Common myeloid progenitor, CD34-positive (primary cell): Measurements from ENCODE around the gene TTC21A.

Experiments
- CTCF ChIA-PET: fragments of 350-600 bp; sonication (Branson Sonifier 250); formaldehyde crosslinking; loops from one replicate; lab custom pipeline; 2021; ENCODE audit warnings: antibody characterized with exemption; lab: Charles Lee
- POLR2A ChIA-PET: fragments of 350-600 bp; sonication (Branson Sonifier 250); formaldehyde crosslinking; loops from one replicate; lab custom pipeline; 2021; ENCODE audit warnings: antibody characterized with exemption; lab: Charles Lee
- DNase-seq, 3 donors: peaks; one replicate each; pipeline versions ENCODE4 v3.0.0 to v3.0.0-alpha.2; 2013
- H3K27ac ChIP-seq, 2 experiments: 1 replicate in 1 of 2; 2 replicates in 1 of 2; pipeline ENCODE4 v1.7.0; 2013; ENCODE audit warnings: inconsistent platforms in 2 of 2, low read length in 2 of 2, mild to moderate bottlenecking in 2 of 2, low read depth in 1 of 2, moderate library complexity in 1 of 2; ENCODE audit not compliant: severe bottlenecking in 2 of 2, insufficient read depth in 1 of 2, poor library complexity in 1 of 2
- H3K27me3 ChIP-seq, 5 experiments: replicated peaks in 2 of 5; 1 replicate in 3 of 5; 2 replicates in 2 of 5; pipeline versions ENCODE4 v1.6.1 to v1.7.0; 2013; ENCODE audit warnings: low read length in 4 of 5, mild to moderate bottlenecking in 2 of 5, moderate library complexity in 2 of 5, inconsistent platforms in 1 of 5; ENCODE audit not compliant: insufficient read depth in 5 of 5, control insufficient read depth in 4 of 5
- H3K36me3 ChIP-seq, 4 experiments: 1 replicate in 2 of 4; 2 replicates in 2 of 4; pipeline versions ENCODE4 v1.6.1 to v1.7.0; 2013; ENCODE audit warnings: low read length in 3 of 4, control low read depth in 1 of 4, mild to moderate bottlenecking in 1 of 4; ENCODE audit not compliant: control insufficient read depth in 4 of 4, insufficient read depth in 4 of 4
- H3K4me1 ChIP-seq, 4 experiments: 1 replicate in 3 of 4; 2 replicates in 1 of 4; pipeline versions ENCODE4 v1.6.1 to v1.7.1; 2013; ENCODE audit warnings: low read length in 3 of 4, mild to moderate bottlenecking in 3 of 4, control low read depth in 1 of 4, inconsistent platforms in 1 of 4, moderate library complexity in 1 of 4; ENCODE audit not compliant: control insufficient read depth in 4 of 4, insufficient read depth in 4 of 4; ENCODE audit errors: control extremely low read depth in 1 of 4
- H3K4me3 ChIP-seq, 7 experiments: 1 replicate in 4 of 7; 2 replicates in 3 of 7; pipeline versions ENCODE4 v1.5.1 to v1.7.0; 2013; ENCODE audit warnings: mild to moderate bottlenecking in 7 of 7, low read length in 6 of 7, moderate library complexity in 6 of 7, inconsistent platforms in 2 of 7, low read depth in 2 of 7, control low read depth in 1 of 7; ENCODE audit not compliant: insufficient read depth in 4 of 7, control insufficient read depth in 1 of 7; ENCODE audit errors: extremely low read depth in 1 of 7
- H3K9me3 ChIP-seq, 5 experiments: 1 replicate in 4 of 5; 2 replicates in 1 of 5; pipeline versions ENCODE4 v1.6.1 to v1.7.1; 2013; ENCODE audit warnings: low read length in 4 of 5, mild to moderate bottlenecking in 2 of 5, inconsistent platforms in 1 of 5, low read depth in 1 of 5, moderate library complexity in 1 of 5; ENCODE audit not compliant: control insufficient read depth in 4 of 5, insufficient read depth in 2 of 5; ENCODE audit errors: control extremely low read depth in 1 of 5
- WGBS: methylation state at CpG from one replicate; pipeline ENCODE4 v1.1.5; 2013; ENCODE audit not compliant: insufficient coverage; 5-methylcytosine and 5-hydroxymethylcytosine counted together

The TTC21A gene

GRCh38 chr3:39065197-39065596, 42.3 kb upstream of the TTC21A start:
- Histone ChIP-seq H3K27me3 (no peaks in the 10 kb centered on the region), H3K36me3 (peaks cover 10 to 38% (median 17%) of the 10 kb centered on the region in 4 experiments), H3K4me1 (peaks cover 0 to 8% (median 3%) of the 10 kb centered on the region in 4 experiments), H3K9me3 (peaks cover 0 to 1% (median 0%) of the 10 kb centered on the region in 5 experiments), H3K4me3 (no peak overlapping the region), H3K27ac (no peak overlapping the region)
- CTCF ChIA-PET = interaction anchor here (0.9 to 3.0 kb wide), 6 partner anchors 9 to 35 kb away, joined by 3 to 12 read pairs (median 5); no protein-coding TSS in a partner anchor
- DNase-seq = peak; percentile 70 to 87 (median 85)
- POLR2A ChIA-PET = no interaction called here
- 0% methylated on average over 1 of the region's 1 CpG for WGBS

DNA sequence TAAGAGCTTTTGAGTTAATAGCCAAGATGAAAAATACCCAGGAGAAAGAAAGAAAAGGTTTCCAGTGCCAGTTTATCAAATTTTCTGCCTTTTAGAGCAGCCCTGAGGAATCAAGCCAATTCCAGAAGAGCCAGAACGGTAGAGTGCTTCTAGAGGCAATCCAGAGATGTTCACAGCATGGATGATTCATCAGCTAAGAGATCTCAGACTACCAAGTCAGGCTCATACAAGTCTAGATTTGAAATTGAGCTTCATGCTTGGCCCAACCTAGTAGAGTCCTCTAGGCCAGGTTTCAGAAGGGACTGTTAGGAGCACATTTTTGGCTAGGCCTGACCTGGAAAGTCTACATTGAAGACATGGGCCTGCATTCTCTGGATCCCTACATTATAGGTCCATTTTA, 40.2 kb upstream of the TTC21A start:
- WGBS = 100% methylated on average over 1 of the region's 1 CpG
- H3K27me3 ChIP-seq = no peaks in the 10 kb centered on the region
- CTCF ChIA-PET = interaction anchor here (0.9 to 3.0 kb wide), 4 partner anchors 9 to 37 kb away, joined by 3 to 12 read pairs (median 6); no protein-coding TSS in a partner anchor
- H3K4me3 ChIP-seq = no peak overlapping the region
- H3K36me3 ChIP-seq = peaks cover 16 to 53% (median 26%) of the 10 kb centered on the region in 4 experiments
- peaks cover 0 to 8% (median 3%) of the 10 kb centered on the region in 4 experiments for H3K4me1 ChIP-seq
- no peaks in the 10 kb centered on the region for H3K9me3 ChIP-seq
- no peak overlapping the region for H3K27ac ChIP-seq
- POLR2A ChIA-PET = no interaction called here
- DNase-seq = no peak

DNA sequence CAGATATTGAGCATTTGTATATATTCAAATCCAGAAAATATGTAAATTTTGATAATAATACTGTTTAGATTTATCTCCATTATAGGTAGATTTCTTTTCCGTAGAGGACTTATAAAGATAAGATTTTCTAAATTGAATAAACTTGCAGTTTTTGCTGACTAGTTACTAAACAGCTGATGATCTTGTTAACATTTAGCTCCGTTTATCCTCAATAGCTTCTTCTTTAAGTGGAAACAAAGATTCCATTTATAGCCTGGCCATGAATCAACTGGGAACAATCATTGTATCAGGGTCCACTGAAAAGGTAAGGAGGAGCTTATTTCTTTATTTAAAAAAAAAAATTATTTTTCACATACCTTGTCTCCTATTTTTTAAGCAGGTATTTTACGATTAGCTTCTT, 38.9 kb upstream of the TTC21A start:
- WGBS = 100% methylated on average over 1 of the region's 3 CpGs
- CTCF ChIA-PET = interaction anchor here (0.9 to 1.2 kb wide), 2 partner anchors 16 to 81 kb away, joined by 5 to 6 read pairs; no protein-coding TSS in a partner anchor
- H3K27me3 ChIP-seq = no peaks in the 10 kb centered on the region
- no peak overlapping the region for H3K27ac ChIP-seq
- H3K4me1 ChIP-seq = peaks cover 0 to 8% (median 3%) of the 10 kb centered on the region in 4 experiments
- peaks cover 18 to 62% (median 36%) of the 10 kb centered on the region in 4 experiments for H3K36me3 ChIP-seq
- no peak overlapping the region for H3K4me3 ChIP-seq
- POLR2A ChIA-PET = interaction anchor here (0.9 kb wide), 1 partner anchor 18 kb away, joined by 3 read pairs; no protein-coding TSS in a partner anchor
- no peaks in the 10 kb centered on the region for H3K9me3 ChIP-seq
- DNase-seq = no peak

GRCh38 chr3:39075910-39076309, 31.6 kb upstream of the TTC21A start:
- POLR2A ChIA-PET = no interaction called here
- no peaks in the 10 kb centered on the region for H3K9me3 ChIP-seq
- peaks cover 0 to 3% (median 0%) of the 10 kb centered on the region in 4 experiments for H3K4me1 ChIP-seq
- no peak for DNase-seq
- peaks cover 28 to 89% (median 50%) of the 10 kb centered on the region in 4 experiments for H3K36me3 ChIP-seq
- CTCF ChIA-PET = interaction anchor here (3.0 kb wide), 1 partner anchor 9 kb away, joined by 12 read pairs; no protein-coding TSS in a partner anchor
- WGBS = 96% methylated on average over 8 of the region's 10 CpGs
- no peak overlapping the region for H3K27ac ChIP-seq
- no peak overlapping the region for H3K4me3 ChIP-seq
- H3K27me3 ChIP-seq = no peaks in the 10 kb centered on the region

DNA sequence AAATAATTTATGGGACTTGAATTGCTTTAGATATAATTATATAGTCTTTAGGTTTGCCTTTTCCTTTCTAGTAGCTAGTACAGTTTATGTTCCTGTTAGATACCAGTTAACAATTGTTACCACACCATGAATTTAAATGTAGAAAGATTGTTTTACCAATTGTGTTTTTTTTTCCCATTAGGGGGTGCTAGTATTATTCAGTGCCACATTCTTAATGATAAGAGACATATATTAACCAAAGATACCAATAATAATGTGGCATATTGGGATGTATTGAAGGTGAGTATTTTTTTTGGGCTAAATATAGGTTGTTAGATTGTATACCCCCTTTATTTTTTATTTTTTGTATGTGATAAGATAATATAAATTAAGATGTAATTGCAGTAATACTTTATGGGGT, 27.9 kb upstream of the TTC21A start:
- peaks cover 14 to 77% (median 28%) of the 10 kb centered on the region in 4 experiments for H3K36me3 ChIP-seq
- POLR2A ChIA-PET = interaction anchor here (0.5 to 0.6 kb wide), 2 partner anchors 36 to 68 kb away, joined by 3 to 4 read pairs; no protein-coding TSS in a partner anchor

DNA sequence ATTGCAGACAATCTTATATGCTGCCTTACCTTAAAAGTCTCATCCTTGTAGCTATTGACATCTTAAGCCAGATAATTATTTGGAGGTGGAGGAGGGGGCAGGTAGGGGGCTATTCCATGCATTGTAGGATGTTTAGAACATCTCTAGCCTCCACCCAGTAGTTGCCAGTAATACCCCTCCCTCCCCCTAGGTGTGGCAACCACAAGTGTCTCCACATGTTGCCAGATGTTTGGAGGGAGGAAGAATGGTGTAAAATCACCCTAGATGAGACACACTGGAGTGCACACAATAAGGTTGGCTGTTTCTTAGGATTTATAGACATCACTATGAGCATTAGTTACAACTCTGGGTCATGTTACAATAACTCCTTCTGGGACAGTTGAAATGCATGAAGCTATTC, 27.5 kb upstream of the TTC21A start:
- peaks cover 12 to 74% (median 25%) of the 10 kb centered on the region in 4 experiments for H3K36me3 ChIP-seq
- ChIA-PET CTCF (interaction anchor here (1.0 kb wide), 1 partner anchor 15 kb away, joined by 3 read pairs; no protein-coding TSS in a partner anchor), POLR2A (interaction anchor here (0.5 to 0.6 kb wide), 2 partner anchors 36 to 67 kb away, joined by 3 to 4 read pairs; no protein-coding TSS in a partner anchor)

More for the DNA sequence above, 27.9 kb upstream of the TTC21A start:
- peaks cover 0 to 3% (median 0%) of the 10 kb centered on the region in 4 experiments for H3K4me1 ChIP-seq
- no peak overlapping the region for H3K4me3 ChIP-seq
- H3K9me3 ChIP-seq = no peaks in the 10 kb centered on the region
- no peak overlapping the region for H3K27ac ChIP-seq
- H3K27me3 ChIP-seq = no peaks in the 10 kb centered on the region
- CTCF ChIA-PET = interaction anchor here (1.0 kb wide), 1 partner anchor 16 kb away, joined by 3 read pairs; no protein-coding TSS in a partner anchor
- DNase-seq = no peak

GRCh38 chr3:39082666-39083313, 24.7 kb upstream of the TTC21A start:
- peaks cover 15 to 74% (median 30%) of the 10 kb centered on the region in 4 experiments for H3K36me3 ChIP-seq
- CTCF ChIA-PET = interaction anchor here (1.5 kb wide), 1 partner anchor 17 kb away, joined by 5 read pairs; no protein-coding TSS in a partner anchor

More for the DNA sequence above, 27.5 kb upstream of the TTC21A start:
- Histone ChIP-seq H3K9me3 (no peaks in the 10 kb centered on the region), H3K27me3 (no peaks in the 10 kb centered on the region), H3K4me1 (peaks cover 0 to 3% (median 0%) of the 10 kb centered on the region in 4 experiments), H3K4me3 (no peak overlapping the region), H3K27ac (no peak overlapping the region)
- peak in 2 of 3 donors; percentile 16 to 28 for DNase-seq

More at GRCh38 chr3:39082666-39083313, 24.7 kb upstream of the TTC21A start:
- H3K4me3 ChIP-seq = no peak overlapping the region
- H3K27me3 ChIP-seq = no peaks in the 10 kb centered on the region
- POLR2A ChIA-PET = no interaction called here
- H3K9me3 ChIP-seq = no peaks in the 10 kb centered on the region
- DNase-seq = no peak
- 97% methylated on average over 4 of the region's 4 CpGs for WGBS
- peaks cover 0 to 3% (median 0%) of the 10 kb centered on the region in 4 experiments for H3K4me1 ChIP-seq
- H3K27ac ChIP-seq = no peak overlapping the region
